H9 (cell line): ENCODE data around the gene CCDC88C. TPM values are rescaled to one million over a fixed set of nuclear protein-coding genes. Genes with fewer than 3 reads are reported as not detected.

ENCODE experiments used
- DNase-seq: peaks from one replicate; pipeline ENCODE4 v3.0.0-alpha.2; 2017
- H2AFZ ChIP-seq: one replicate; pipeline ENCODE4 v1.6.1; 2013; ENCODE audit warnings: mild to moderate bottlenecking, low read length, control low read depth, moderate library complexity
- H2AK5ac ChIP-seq: 2 replicates; pipeline ENCODE4 v1.6.1; 2013; ENCODE audit warnings: low read length, control low read depth, mixed read lengths; ENCODE audit not compliant: insufficient read length
- H2BK120ac ChIP-seq: one replicate; pipeline ENCODE4 v1.6.1; 2013; ENCODE audit warnings: low read depth, mild to moderate bottlenecking, low read length, control low read depth, inconsistent platforms; ENCODE audit not compliant: poor library complexity, severe bottlenecking
- H2BK12ac ChIP-seq: 2 replicates; pipeline ENCODE4 v1.6.1; 2013; ENCODE audit warnings: low read length, control low read depth, mixed read lengths, low read depth; ENCODE audit not compliant: insufficient read length
- H2BK15ac ChIP-seq: 2 replicates; pipeline ENCODE4 v1.6.1; 2013; ENCODE audit warnings: low read depth, low read length, control low read depth
- H2BK20ac ChIP-seq: one replicate; pipeline ENCODE4 v1.6.1; 2013; ENCODE audit warnings: low read depth, mild to moderate bottlenecking, low read length, control low read depth, inconsistent platforms; ENCODE audit not compliant: poor library complexity, severe bottlenecking
- H2BK5ac ChIP-seq: 2 replicates; pipeline ENCODE4 v1.6.1; 2013; ENCODE audit warnings: low read length, control low read depth, mixed read lengths; ENCODE audit not compliant: insufficient read length
- H3K14ac ChIP-seq: 2 replicates; pipeline ENCODE4 v1.6.1; 2013; ENCODE audit warnings: low read length, control low read depth; ENCODE audit not compliant: insufficient read depth
- H3K18ac ChIP-seq: 2 replicates; pipeline ENCODE4 v1.6.1; 2013; ENCODE audit warnings: low read depth, mild to moderate bottlenecking, mixed read lengths, low read length, control low read depth; ENCODE audit not compliant: insufficient read length
- H3K23ac ChIP-seq: 2 replicates; pipeline ENCODE4 v1.6.1; 2013; ENCODE audit warnings: low read length, control low read depth, mixed read lengths, low read depth; ENCODE audit not compliant: insufficient read length
- H3K23me2 ChIP-seq: 2 replicates; pipeline ENCODE4 v1.6.1; 2013; ENCODE audit warnings: low read depth, mild to moderate bottlenecking, mixed read lengths, low read length, control low read depth; ENCODE audit not compliant: insufficient read length, poor library complexity, severe bottlenecking
- H3K27ac ChIP-seq: 2 replicates; pipeline ENCODE4 v1.5.1; 2013; ENCODE audit warnings: low read length, control low read depth, mixed read lengths, low read depth; ENCODE audit not compliant: insufficient read length
- H3K27me3 ChIP-seq: 2 replicates; pipeline ENCODE4 v1.6.1; 2013; ENCODE audit warnings: low read length, control low read depth, inconsistent platforms; ENCODE audit not compliant: insufficient read depth
- H3K4ac ChIP-seq: 2 replicates; pipeline ENCODE4 v1.6.1; 2013; ENCODE audit warnings: low read depth, mild to moderate bottlenecking, control low read depth, inconsistent platforms, low read length, moderate library complexity
- H3K4me1 ChIP-seq: 2 replicates; pipeline ENCODE4 v1.6.1; 2013; ENCODE audit warnings: low read length, control low read depth, inconsistent platforms; ENCODE audit not compliant: insufficient read depth
- H3K4me2 ChIP-seq: 2 replicates; pipeline ENCODE4 v1.6.1; 2013; ENCODE audit warnings: low read length, control low read depth, mixed read lengths; ENCODE audit not compliant: insufficient read length, insufficient read depth
- H3K56ac ChIP-seq: 2 replicates; pipeline ENCODE4 v1.6.1; 2013; ENCODE audit warnings: low read depth, mild to moderate bottlenecking, mixed read lengths, low read length, control low read depth; ENCODE audit not compliant: insufficient read length
- H3K79me1 ChIP-seq: 2 replicates; pipeline ENCODE4 v1.6.1; 2013; ENCODE audit warnings: low read depth, mild to moderate bottlenecking, moderate library complexity, low read length, control low read depth, inconsistent platforms; ENCODE audit not compliant: insufficient read depth, poor library complexity, severe bottlenecking
- H3K79me2 ChIP-seq: 2 replicates; pipeline ENCODE4 v1.6.1; 2013; ENCODE audit warnings: low read length, control low read depth, inconsistent platforms; ENCODE audit not compliant: insufficient read depth
- H3K9ac ChIP-seq: 2 replicates; pipeline ENCODE4 v1.6.1; 2013; ENCODE audit warnings: low read length, control low read depth, mixed read lengths; ENCODE audit not compliant: insufficient read length; ENCODE audit errors: extremely low read depth
- H3K9me3 ChIP-seq: one replicate; pipeline ENCODE4 v1.6.1; 2013; ENCODE audit warnings: low read depth, low read length, inconsistent platforms; ENCODE audit not compliant: control insufficient read depth
- H3T11ph ChIP-seq: one replicate; pipeline ENCODE4 v1.6.1; 2013; ENCODE audit warnings: mild to moderate bottlenecking, low read length, control low read depth, inconsistent platforms
- H4K20me1 ChIP-seq: one replicate; pipeline ENCODE4 v1.6.1; 2013; ENCODE audit not compliant: control insufficient read depth, insufficient read length, insufficient read depth
- H4K5ac ChIP-seq: 2 replicates; pipeline ENCODE4 v1.6.1; 2013; ENCODE audit warnings: low read depth, mild to moderate bottlenecking, mixed read lengths, low read length, control low read depth; ENCODE audit not compliant: insufficient read length
- H4K8ac ChIP-seq: replicated peaks from 2 replicates; pipeline ENCODE4 v1.6.1; 2013; ENCODE audit warnings: low read length, control low read depth, mixed read lengths, low read depth; ENCODE audit not compliant: insufficient read length
- H4K91ac ChIP-seq: 2 replicates; pipeline ENCODE4 v1.6.1; 2013; ENCODE audit warnings: low read depth, mild to moderate bottlenecking, moderate library complexity, mixed read lengths, low read length, control low read depth; ENCODE audit not compliant: insufficient read length
- H3K27ac Mint-ChIP-seq, 3 experiments: 2 replicates in 2 of 3; 3 replicates in 1 of 3; pipeline ENCODE4 v1.8.0; 2020 to 2021; ENCODE audit warnings: mixed read lengths in 3 of 3, mild to moderate bottlenecking in 1 of 3, moderate library complexity in 1 of 3
- H3K27me3 Mint-ChIP-seq: 2 replicates; pipeline ENCODE4 v1.8.0; 2021; ENCODE audit warnings: low read depth, mild to moderate bottlenecking, moderate library complexity, mixed read lengths
- H3K36me3 Mint-ChIP-seq, 3 experiments: 2 replicates in 2 of 3; 3 replicates in 1 of 3; pipeline ENCODE4 v1.8.0; 2020 to 2021; ENCODE audit warnings: low read depth in 3 of 3, mixed read lengths in 3 of 3; ENCODE audit not compliant: insufficient read depth in 1 of 3
- H3K4me1 Mint-ChIP-seq, 2 experiments: 2 replicates each; pipeline ENCODE4 v1.8.0; 2020; ENCODE audit warnings: mixed read lengths in 2 of 2
- H3K4me3 Mint-ChIP-seq, 2 experiments: 2 replicates in 1 of 2; 3 replicates in 1 of 2; pipeline ENCODE4 v1.8.0; 2020 to 2021; ENCODE audit warnings: mild to moderate bottlenecking in 2 of 2, mixed read lengths in 2 of 2, moderate library complexity in 1 of 2
- H3K9me3 Mint-ChIP-seq, 2 experiments: 2 replicates in 1 of 2; 3 replicates in 1 of 2; pipeline ENCODE4 v1.8.0; 2020; ENCODE audit warnings: mild to moderate bottlenecking in 2 of 2, mixed read lengths in 2 of 2, moderate library complexity in 1 of 2
- CTCF ChIP-seq: fragments of 200-600 bp; sonication (generic); conservative IDR thresholded peaks from 3 replicates; pipeline ENCODE4 v1.8.0; 2021; ENCODE audit warnings: antibody characterized with exemption, mild to moderate bottlenecking
- WGBS: extraction: QIAGEN DNeasy Blood & Tissue Kit; methylation state at CpG from one replicate; pipeline ENCODE4 v1.1.7; 2013; ENCODE audit warnings: missing lambda C conversion rate, low lambda C conversion rate, mixed read lengths; ENCODE audit not compliant: insufficient read length; ENCODE audit errors: extremely low coverage; 5-methylcytosine and 5-hydroxymethylcytosine counted together
- total RNA-seq: library from RNA; stranded (reverse); gene quantifications from 2 replicates; pipeline ENCODE4 v1.2.1, GENCODE V29; 2021

Gene CCDC88C
- total RNA-seq, 1 experiment from 2014 or later = 52.4 TPM

- H4K5ac ChIP-seq = no peak overlapping the region
- H4K20me1 ChIP-seq = no peaks in the 10 kb centered on the region
- Mint-ChIP-seq H3K9me3 (no peaks in the 10 kb centered on the region), H3K36me3 (peaks cover 0 to 6% (median 0%) of the 10 kb centered on the region in 3 experiments; a peak in 3 of 7 replicates), H3K4me3 (no peak overlapping the region), H3K27ac (peak overlapping the region in 2 of 3 experiments; percentile 34 to 91; a peak in 3 of 7 replicates), H3K27me3 (no peaks in the 10 kb centered on the region), H3K4me1 (peaks cover 68 to 84% of the 10 kb centered on the region in 2 experiments)
- H2AFZ ChIP-seq = no peak overlapping the region
- H2BK5ac ChIP-seq = no peak overlapping the region
- H3K27me3 ChIP-seq = no peaks in the 10 kb centered on the region
- no peak overlapping the region for H4K8ac ChIP-seq
- H3K18ac ChIP-seq = no peak overlapping the region
- DNase-seq = no peak
- H2BK12ac ChIP-seq = no peak overlapping the region
- H3K4me2 ChIP-seq = no peak overlapping the region
- H3K4ac ChIP-seq = no peak overlapping the region
- no peak overlapping the region for H2BK15ac ChIP-seq
- no peak overlapping the region for H2AK5ac ChIP-seq
- H3K9ac ChIP-seq = no peak overlapping the region
- H3K27ac ChIP-seq = no peak overlapping the region
- no peak overlapping the region for H3K14ac ChIP-seq
- H3K79me2 ChIP-seq = peaks cover 19% of the 10 kb centered on the region; the same call in 1 of the 2 replicates
- TF ChIP-seq CTCF = no peak
- H2BK120ac ChIP-seq = no peak overlapping the region
- H3K4me1 ChIP-seq = peaks cover 11% of the 10 kb centered on the region; the same call in 1 of the 2 replicates
- H3K9me3 ChIP-seq = no peaks in the 10 kb centered on the region
- WGBS = no CpG with 5 or more reads among the region's 11 CpGs
- H3K79me1 ChIP-seq = peaks cover 6% of the 10 kb centered on the region
- no peak overlapping the region for H3K56ac ChIP-seq
- H3K23me2 ChIP-seq = no peaks in the 10 kb centered on the region
- H3T11ph ChIP-seq = no peak overlapping the region
- no peak overlapping the region for H4K91ac ChIP-seq
- no peak overlapping the region for H3K23ac ChIP-seq
- H2BK20ac ChIP-seq = no peak overlapping the region
Observed at GRCh38 chr14:91380610-91381371, 36.8 kb downstream of the CCDC88C start.
